Activated CD4-positive, alpha-beta T cell treated with anti-CD3 and anti-CD28 coated beads, Interleukin-10, Interleukin-2, amounts not matched to agents 100 ng/mL and 50 ng/mL, durations not matched to agents 16 hours and 8 hours (primary cell): ENCODE measurements around the gene LHX4.

ENCODE experiments used
- DNase-seq: peaks from one replicate; pipeline ENCODE4 v3.0.0-alpha.2; 2020

The LHX4 gene

GRCh38 chr1:180247061-180247460, 17.0 kb downstream of the LHX4 start:
- peak; percentile 38 for DNase-seq

DNA sequence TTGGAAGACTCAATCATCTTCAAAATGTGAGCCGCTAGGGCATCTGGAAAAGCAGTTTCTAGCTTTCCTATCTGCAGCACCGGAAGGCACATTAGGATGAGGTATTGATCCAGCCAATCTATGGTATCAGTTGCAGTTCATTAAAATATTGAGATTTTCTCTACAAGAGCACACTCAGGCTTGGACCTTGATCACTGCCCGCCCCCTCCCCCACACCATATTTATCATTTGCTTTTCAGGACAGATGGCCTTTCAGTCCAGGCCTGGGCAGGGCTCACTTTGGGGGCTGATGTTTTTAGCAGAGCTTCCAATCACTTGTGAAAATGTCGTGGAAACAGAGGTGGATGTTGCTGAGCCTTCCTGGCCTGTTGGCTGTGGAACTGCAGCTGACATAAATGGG, 17.5 kb downstream of the LHX4 start:
- DNase-seq = no peak

DNA sequence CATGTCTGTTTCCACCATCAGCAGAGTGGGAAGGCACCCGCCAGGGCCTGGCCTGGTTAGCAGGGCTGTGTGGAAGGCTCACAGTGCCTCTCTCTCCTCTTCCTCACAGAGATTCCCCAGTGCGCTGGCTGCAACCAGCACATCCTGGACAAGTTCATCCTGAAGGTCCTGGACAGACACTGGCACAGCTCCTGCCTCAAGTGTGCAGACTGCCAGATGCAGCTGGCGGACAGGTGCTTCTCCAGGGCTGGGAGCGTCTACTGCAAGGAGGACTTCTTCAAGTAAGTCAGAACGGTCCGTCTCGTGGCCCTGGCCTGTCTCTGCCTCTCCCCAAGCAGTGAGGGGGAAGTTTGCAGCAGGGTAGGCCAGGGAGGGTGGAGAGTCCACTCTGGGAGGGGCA, 18.1 kb downstream of the LHX4 start:
- no peak for DNase-seq

DNA sequence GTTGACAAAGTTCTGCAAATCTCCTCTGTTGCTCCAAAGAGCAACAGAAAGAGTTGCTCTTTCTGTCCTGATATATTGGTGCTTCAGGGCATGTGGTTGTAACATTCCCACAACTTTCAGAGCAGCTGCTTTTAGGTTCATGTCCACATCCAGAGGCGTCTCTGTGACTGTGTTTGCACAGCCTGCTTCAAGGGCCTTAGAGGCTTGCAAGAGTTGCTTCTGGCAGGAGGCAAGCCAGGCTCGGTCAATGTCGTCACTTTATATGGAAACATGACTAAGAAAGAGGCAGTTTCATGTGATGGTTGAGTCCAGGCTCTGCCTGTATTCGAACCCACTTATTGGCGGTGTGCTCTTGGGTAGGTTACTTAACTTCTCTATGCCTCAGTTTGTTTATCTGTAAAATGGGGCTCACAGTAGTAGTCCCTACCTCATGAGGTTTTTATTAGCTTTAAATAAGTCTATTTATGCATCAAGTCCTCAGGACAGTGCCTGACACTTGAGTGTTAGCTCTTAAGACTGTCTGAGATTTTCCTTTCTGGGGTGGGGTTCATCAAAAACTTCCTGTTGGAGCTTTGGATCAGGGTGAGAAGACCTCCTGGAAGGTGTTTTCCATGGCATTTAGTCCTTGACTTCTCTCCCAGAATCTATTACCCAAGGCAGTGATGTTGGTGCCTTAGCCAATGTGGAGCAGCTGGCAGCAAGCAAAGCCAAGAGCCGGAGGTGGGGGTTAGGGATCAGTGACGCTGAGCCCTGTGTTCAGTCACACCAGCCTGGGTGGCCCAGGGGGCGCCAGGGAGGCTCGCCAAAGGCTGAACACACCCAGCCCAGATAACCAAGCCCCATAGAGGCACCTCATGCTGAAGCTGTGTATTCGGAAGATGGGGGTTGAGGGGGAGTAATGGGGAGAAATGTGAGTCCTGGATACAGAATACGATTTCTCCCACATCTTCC, 18.9 kb downstream of the LHX4 start:
- no peak for DNase-seq

- DNase-seq = no peak
These were observed 19.8 kb downstream of the LHX4 start for GRCh38 chr1:180249725-180250498.

- no peak for DNase-seq
These were observed 20.4 kb downstream of the LHX4 start for GRCh38 chr1:180250499-180250770.

GRCh38 chr1:180250883-180251509, 20.9 kb downstream of the LHX4 start:
- DNase-seq = no peak

DNA sequence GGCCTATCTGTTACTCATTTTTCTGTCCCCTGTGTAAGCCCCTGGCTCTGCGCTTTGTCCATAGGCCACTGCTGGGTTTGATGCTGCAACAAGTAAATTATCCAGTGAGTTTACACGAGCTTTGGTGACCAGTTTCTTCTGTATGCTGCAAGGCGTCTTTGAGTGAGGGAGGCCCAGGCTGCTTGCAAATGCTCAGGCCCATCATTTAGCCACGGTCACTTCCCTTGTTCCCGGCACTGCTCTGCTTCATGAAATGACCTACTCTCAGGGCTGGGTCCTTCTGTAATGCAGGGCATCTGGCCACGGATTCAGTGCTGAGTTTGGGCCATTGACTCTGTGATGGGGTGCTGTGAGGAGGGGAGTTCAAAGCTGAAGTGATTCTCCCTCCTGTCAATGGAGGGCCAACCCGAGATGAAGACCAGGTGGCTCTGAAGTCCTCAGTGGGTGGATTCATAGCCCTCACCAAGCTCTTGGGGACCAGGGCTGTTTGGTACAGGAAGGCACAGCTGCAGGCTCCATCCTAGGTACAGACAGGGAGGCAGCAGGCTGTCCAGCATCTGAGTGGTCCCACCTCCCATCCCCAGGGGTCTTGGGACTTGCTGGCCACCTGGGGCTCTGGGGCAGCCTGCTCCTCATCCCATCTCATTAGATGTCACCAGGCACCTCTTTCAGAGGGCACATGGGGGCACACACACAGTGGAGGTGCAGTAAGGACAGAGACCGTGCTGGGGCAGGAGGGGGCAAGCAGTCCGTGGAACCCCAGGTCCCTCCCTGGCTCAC, 21.7 kb downstream of the LHX4 start:
- DNase-seq = no peak

DNA sequence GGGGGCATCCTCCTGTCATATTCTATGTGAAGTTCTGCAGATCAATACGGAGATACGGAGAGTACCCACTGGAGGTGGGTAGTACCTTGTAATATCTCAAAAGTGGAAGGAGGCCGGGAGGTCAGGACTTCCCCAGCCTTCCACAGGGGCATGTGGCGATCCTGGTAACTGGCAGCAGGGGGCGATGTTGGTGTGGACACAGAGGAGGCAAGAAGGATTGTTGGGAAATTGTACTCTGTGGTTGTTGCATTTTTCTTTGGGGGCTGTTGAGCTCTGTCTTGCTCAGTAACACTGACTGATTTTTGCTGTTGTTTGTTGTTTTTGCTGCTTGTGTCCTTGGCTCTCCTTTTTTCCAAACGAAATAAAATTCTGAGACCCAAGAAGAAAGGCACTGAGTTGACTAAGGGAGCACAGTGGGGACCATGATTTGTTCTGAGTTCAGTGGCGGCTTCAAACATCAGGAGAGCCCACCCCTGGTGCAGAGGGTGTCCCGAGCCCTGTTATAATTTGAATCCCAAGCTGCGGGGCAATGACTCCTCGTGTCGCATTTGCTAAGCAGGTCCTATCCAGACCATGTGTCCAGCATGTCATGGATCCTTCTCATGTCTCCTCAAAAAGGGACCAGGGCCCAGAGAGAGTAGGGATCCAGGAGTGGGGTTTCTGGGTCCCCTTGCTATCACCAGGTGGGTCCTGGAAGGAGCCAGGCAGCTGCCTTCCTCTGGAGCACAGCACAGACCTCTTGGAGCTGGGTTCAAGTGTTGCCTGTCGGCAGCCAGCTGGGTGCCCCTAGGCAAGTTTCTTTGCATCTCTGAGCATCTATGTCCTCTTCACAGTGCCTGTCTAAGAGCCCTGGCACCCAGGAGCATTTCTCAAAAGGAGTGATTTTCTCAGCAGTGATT, 22.8 kb downstream of the LHX4 start:
- DNase-seq = peak; percentile 78

- DNase-seq = no peak
These were observed 23.8 kb downstream of the LHX4 start for GRCh38 chr1:180253585-180254495.

- DNase-seq = no peak
These were observed 24.4 kb downstream of the LHX4 start for GRCh38 chr1:180254496-180254819.

- DNase-seq = no peak
These were observed 24.8 kb downstream of the LHX4 start for GRCh38 chr1:180254854-180255253.

GRCh38 chr1:180255536-180256340, 25.7 kb downstream of the LHX4 start:
- DNase-seq = no peak

DNA sequence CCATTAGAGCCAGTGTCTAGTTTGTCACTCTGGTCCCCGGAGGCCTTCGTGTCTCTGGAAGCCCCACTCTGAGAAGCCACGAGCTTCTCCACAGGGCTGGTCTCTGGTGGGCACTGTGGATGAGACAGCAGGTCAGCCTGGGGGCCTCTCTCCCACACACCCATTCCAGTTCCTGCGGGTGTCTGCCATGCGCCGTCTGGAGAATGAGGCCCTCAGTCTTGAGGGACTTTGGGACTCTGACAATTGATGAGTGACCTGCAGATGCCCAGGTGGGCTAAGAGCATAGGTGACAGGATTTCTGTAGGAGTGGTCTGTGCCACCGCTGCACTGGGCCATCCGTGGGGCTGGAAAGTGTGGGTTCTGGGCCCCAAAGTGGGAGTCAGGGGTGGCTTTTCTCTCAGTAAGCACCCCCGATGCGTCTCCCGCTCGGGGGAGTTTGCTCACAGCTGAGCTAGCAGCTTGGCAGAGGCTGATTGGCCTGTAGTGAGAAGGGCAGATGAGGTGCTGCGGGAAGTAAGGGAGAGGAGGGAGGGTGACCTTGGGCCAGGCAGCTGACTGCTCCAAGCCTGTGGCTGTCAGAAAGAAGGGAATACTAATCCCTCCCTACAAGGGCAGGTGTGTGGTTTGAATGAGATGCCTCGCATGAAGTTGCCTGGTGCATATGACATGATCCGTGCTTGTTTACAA, 26.4 kb downstream of the LHX4 start:
- no peak for DNase-seq

DNA sequence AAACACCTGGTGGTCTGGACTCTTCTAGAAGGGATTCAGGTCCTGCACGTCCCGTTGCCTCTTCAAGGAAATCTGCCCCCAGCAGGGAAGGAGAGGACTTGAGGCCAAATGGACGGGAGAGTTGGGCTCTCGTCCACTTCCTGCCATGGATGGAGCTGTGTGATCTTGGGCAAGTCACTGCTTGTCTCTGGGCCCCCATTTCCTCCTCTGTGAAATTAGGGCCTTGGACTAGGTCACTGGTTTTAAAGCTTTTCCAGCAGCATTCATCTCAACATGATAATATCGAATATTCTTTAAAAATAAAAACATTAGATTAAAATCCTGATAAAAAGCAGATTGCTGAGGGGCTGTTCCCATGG, 26.9 kb downstream of the LHX4 start:
- DNase-seq = no peak

- no peak for DNase-seq
These were observed 27.4 kb downstream of the LHX4 start for GRCh38 chr1:180257486-180257885.

GRCh38 chr1:180258290-180258689, 28.2 kb downstream of the LHX4 start:
- DNase-seq = no peak

DNA sequence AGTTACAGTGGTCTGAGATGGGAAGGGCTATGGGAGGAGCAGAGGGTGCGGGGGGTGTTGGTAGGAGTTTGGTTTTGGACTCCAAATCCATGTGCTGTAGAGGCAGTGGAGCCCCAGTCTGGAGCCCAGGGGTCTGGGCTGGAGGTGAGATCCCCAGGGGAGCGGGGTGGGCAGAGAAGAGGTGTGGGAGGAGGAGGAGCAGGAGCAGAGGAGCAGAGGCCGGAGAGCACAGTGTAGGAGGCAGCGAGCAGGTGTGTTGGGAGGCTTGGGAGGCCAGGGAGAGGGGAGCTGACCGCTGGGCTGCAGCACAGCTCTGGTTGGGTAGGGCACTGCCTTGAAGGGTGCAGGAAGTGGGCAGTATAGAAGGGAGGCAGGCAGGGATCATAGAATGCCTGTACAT, 28.9 kb downstream of the LHX4 start:
- DNase-seq = no peak
